Urinary bladder (tissue), 4 donors: Measurements from ENCODE around the gene C11orf68. TPM values are rescaled to one million over a fixed set of nuclear protein-coding genes. Genes with fewer than 3 reads are reported as not detected.

Experiments used
- DNase-seq: peaks from one replicate; pipeline ENCODE4 v3.0.0-alpha.2; 2015; ENCODE audit errors: extremely low spot score
- H3K27ac ChIP-seq: one replicate; pipeline ENCODE4 v1.5.1; 2013; ENCODE audit warnings: low read depth, mild to moderate bottlenecking, moderate library complexity
- H3K36me3 ChIP-seq: one replicate; pipeline ENCODE4 v1.6.1; 2013; ENCODE audit warnings: mild to moderate bottlenecking, moderate library complexity; ENCODE audit not compliant: insufficient read depth
- H3K4me1 ChIP-seq: one replicate; pipeline ENCODE4 v1.6.1; 2013; ENCODE audit warnings: mild to moderate bottlenecking, moderate library complexity; ENCODE audit not compliant: insufficient read depth
- H3K4me3 ChIP-seq: one replicate; pipeline ENCODE4 v1.5.1; 2013; ENCODE audit warnings: low read depth, low read length
- WGBS: extraction: QIAGEN DNeasy Blood & Tissue Kit; methylation state at CpG from one replicate; pipeline ENCODE4 v1.1.7; 2013; 5-methylcytosine and 5-hydroxymethylcytosine counted together
- polyA plus RNA-seq: library from polyadenylated mRNA; stranded (reverse); fragments of 200-250 nt; gene quantifications from one replicate; pipeline ENCODE4 v1.2.3, GENCODE V29; 2013
- total RNA-seq: library from RNA; depleted of rRNA; stranded (reverse); fragments of >200 nt; gene quantifications from one replicate; pipeline ENCODE4 v1.2.3, GENCODE V29; 2014
- donor health status: healthy with polysubstance abuse.
- donor health status: healthy.

Gene C11orf68
- total and polyA plus RNA-seq, 2 donors: 11.8 to 65.9 TPM

DNA sequence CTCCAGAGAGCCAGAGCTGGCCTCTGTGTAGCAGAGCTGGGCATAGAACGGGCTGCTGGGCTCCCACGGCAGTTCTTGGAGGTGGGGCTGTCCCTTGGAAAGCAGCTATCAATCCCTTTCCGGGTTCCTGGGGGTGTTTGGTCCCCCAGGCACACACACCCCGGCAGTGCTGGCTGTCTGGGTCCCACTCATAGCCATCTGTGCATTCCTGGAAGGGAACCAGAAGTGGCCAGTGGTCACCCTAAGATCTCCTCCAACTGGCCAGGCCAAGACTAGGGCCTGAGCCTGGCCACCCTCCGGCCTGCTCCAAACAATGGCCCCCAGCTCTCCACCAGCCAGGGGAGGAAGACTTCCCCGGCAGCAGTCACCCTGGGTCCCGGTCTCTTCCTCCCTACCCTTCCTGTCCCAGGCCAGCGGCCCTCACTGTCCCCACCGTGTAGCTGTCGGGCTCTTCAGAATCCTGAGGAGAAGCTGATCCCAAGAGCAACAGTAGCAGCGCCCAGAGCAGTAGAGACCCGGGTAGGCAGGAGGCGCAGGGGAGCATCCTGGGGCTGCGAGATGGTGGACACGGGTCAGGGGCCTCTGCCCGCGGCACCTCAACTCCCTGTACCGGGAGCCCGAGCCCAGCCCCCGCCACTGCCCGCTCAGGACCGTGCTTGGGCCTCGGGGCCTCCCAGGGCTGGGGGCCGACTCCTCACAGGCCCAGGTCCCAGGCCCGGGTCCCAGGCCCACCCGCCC, 46.9 kb downstream of the C11orf68 start:
- Histone ChIP-seq H3K36me3 (no peaks in the 10 kb centered on the region), H3K4me1 (peaks cover 4% of the 10 kb centered on the region), H3K27ac (peak overlapping the region; percentile 84), H3K4me3 (peak overlapping the region; percentile 61)
- no peak for DNase-seq
- whole genome bisulfite sequencing: 19% methylated on average over 26 of the region's 26 CpGs

DNA sequence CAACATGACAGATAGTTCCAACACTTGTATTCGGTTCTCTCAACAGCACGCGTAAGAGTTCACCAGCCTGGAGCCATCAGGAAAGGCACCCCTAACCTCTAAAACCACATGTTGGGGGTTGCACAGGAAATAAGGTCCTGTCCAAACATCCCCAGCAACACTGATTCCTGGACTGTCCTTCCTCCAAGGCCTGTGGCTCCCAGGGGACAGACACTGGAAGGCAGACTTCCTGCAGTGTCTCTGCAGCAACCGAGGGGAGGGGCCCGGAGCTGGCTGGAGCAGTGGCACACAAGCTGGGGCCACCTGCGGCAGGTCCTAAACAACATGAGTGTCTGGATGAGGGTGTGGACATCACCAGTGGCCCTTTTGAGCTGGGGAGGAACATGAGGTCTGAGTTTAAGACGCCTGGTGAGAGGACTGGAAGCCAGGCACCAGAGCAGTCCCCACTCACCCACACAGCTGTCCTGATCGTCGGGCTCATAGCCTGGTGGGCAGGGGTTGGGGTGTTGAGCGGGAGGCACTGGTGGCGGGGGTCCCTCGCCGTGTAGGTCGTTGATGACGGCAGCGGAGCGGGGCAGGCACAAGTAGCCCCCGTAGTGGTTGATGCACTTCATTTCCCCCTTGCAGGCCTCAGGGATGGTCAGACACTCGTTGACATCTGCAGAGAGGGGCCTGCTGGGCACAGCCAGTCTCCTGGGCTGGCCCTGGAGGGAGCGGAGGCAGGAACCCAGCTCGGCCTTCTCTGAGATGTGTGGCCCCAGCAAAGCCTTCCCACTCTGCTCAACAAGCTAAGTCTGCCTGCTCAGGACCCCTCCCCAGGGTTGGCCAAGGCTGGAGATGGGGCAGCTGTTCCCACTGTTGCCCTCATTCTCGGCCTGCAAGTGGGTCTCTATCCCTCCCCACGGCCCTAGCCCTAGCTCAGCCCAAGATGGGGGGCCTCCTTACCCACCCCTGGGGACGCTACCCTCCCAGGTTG, 47.9 kb downstream of the C11orf68 start:
- Histone ChIP-seq H3K27ac (no peak overlapping the region), H3K4me1 (peaks cover 4% of the 10 kb centered on the region), H3K4me3 (no peak overlapping the region), H3K36me3 (no peaks in the 10 kb centered on the region)
- WGBS: 66% methylated on average over 24 of the region's 24 CpGs
- DNase-seq: no peak

- peaks cover 4% of the 10 kb centered on the region for H3K4me1 ChIP-seq
- WGBS: 82% methylated on average over 11 of the region's 11 CpGs
- H3K27ac ChIP-seq: no peak overlapping the region
- H3K36me3 ChIP-seq: no peaks in the 10 kb centered on the region
- DNase-seq: no peak
- H3K4me3 ChIP-seq: no peak overlapping the region
Measured at GRCh38 chr11:65870307-65870658, 48.6 kb downstream of the C11orf68 start.

- H3K4me3 ChIP-seq: no peak overlapping the region
- no peak overlapping the region for H3K27ac ChIP-seq
- peaks cover 4% of the 10 kb centered on the region for H3K4me1 ChIP-seq
- WGBS: 86% methylated on average over 24 of the region's 24 CpGs
- DNase-seq: no peak
- no peaks in the 10 kb centered on the region for H3K36me3 ChIP-seq
Measured at GRCh38 chr11:65869643-65870306, 49.1 kb downstream of the C11orf68 start.

DNA sequence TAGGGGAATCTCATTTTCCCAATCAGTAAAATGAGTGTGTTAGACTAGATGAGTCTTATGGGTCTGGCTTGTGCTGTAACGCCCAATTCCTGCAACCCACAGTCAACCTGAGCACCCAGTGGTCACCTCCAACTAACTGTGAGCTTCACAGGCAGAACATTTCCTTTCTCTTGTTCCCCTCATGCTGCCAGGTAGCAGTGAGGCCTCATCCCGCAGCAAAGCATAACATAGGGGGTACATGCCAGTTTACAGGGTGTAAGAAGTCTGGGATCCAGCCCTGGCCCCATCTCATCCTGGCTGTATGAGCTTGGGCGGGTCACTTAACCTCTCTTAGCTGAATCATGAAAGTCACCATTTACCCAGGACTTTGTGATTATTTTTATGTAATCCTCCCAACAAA, 50.0 kb downstream of the C11orf68 start:
- WGBS: 96% methylated on average over 3 of the region's 3 CpGs
- Histone ChIP-seq H3K36me3 (no peaks in the 10 kb centered on the region), H3K27ac (no peak overlapping the region), H3K4me1 (peaks cover 4% of the 10 kb centered on the region), H3K4me3 (no peak overlapping the region)
- DNase-seq: no peak

DNA sequence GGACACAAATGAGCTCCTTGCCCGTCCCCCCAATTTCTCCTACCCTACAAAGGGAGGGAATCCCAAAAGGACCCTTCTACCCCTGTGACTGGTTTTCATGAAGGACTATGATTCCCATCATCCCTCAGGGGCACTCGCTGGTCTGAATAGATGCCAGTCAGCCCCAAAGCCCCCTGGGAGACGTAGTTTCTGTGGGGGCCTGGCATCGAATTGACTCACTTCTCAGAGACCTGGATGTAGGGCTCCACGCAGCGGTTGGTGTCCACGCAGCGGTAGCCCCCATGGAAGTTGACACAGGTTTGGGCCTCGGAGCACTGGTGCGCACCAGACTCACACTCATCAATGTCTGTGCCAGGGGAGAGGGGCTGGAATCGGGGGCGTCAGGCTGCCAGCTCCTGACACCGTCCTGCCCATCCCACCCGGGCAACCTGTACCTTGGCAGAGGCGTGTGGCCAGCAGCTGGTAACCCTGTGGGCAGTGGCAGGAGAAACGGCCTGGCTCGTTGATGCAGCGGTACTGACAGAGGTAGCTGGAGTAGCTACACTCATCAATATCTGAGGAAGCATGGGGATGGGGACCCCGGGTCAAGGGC, 50.7 kb downstream of the C11orf68 start:
- Histone ChIP-seq H3K36me3 (no peaks in the 10 kb centered on the region), H3K27ac (no peak overlapping the region), H3K4me3 (no peak overlapping the region), H3K4me1 (peaks cover 4% of the 10 kb centered on the region)
- DNase-seq: no peak
- WGBS: 82% methylated on average over 19 of the region's 19 CpGs

DNA sequence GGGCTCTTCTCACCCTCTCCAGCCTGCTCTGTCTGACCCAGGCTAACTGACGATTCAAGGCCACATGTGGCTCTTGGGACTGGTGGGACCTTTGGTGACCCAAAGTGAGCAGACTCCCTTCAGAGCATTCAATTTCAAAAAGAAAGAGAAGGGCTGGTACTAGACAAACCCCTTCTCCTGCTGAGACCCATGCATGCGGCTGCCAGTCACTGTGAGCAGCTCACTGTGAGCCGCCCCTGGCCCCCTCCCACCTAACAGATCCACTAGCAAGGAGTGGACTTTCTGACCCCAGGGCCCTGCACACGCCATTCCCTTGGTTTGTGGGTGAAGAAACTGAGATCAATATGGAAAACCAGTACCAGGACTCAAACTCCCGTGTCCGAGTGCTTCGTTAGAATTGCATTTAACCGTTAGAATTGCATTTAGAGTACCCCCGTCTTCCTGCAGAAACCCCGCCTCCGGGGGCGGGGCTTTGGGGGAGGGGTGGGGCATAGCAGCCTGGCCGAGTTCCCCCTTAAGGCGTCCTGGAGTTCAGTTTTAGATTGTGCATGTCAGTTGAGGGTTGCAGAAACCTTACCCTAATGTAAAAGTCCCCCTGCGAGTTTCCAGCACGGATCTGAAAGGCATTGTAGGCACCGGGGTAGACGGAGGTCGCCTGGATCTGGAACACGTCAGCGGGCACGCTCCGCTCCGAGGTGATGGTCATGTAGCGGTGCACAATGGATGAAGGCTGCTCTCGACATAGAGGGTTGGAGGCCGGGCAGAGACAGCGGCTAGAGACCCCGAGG, 51.4 kb downstream of the C11orf68 start:
- DNase-seq: no peak
- Histone ChIP-seq H3K4me3 (no peak overlapping the region), H3K36me3 (no peaks in the 10 kb centered on the region), H3K4me1 (peaks cover 3% of the 10 kb centered on the region), H3K27ac (no peak overlapping the region)
- 53% methylated on average over 29 of the region's 29 CpGs for WGBS

Other genes with a start within 250 kb of the C11orf68 start
- 28.4 TPM for gene KAT5, start 206.8 kb downstream of the C11orf68 start, total RNA-seq
- gene KAT5, start 206.8 kb downstream of the C11orf68 start, polyA plus RNA-seq: 95.6 TPM
- 11.9 TPM for gene RNASEH2C, start 198.3 kb downstream of the C11orf68 start, total RNA-seq
- 102 TPM for gene RNASEH2C, start 198.3 kb downstream of the C11orf68 start, polyA plus RNA-seq
- 3.0 TPM for gene AP5B1, start 138.1 kb downstream of the C11orf68 start, total RNA-seq
- 14.7 TPM for gene AP5B1, start 138.1 kb downstream of the C11orf68 start, polyA plus RNA-seq
- gene OVOL1, start 132.0 kb downstream of the C11orf68 start, total RNA-seq: 4.7 TPM
- 5.1 TPM for gene OVOL1, start 132.0 kb downstream of the C11orf68 start, polyA plus RNA-seq
- 0.85 TPM for gene SNX32, start 85.1 kb downstream of the C11orf68 start, total RNA-seq
- gene SNX32, start 85.1 kb downstream of the C11orf68 start, polyA plus RNA-seq: 2.0 TPM
- gene CFL1, start 60.9 kb downstream of the C11orf68 start, total RNA-seq: 231 TPM
- 728 TPM for gene CFL1, start 60.9 kb downstream of the C11orf68 start, polyA plus RNA-seq
- 38.2 TPM for gene MUS81, start 58.6 kb downstream of the C11orf68 start, total RNA-seq
- gene MUS81, start 58.6 kb downstream of the C11orf68 start, polyA plus RNA-seq: 65.4 TPM
- gene EFEMP2, start 46.3 kb downstream of the C11orf68 start, total RNA-seq: 43.3 TPM
- 120 TPM for gene EFEMP2, start 46.3 kb downstream of the C11orf68 start, polyA plus RNA-seq
- gene CTSW, start 39.2 kb downstream of the C11orf68 start, total RNA-seq: 2.7 TPM
- 0.98 TPM for gene CTSW, start 39.2 kb downstream of the C11orf68 start, polyA plus RNA-seq
- gene FIBP, start 30.6 kb downstream of the C11orf68 start, total RNA-seq: 60.7 TPM
- 64.0 TPM for gene FIBP, start 30.6 kb downstream of the C11orf68 start, polyA plus RNA-seq
- gene CCDC85B, start 28.4 kb downstream of the C11orf68 start, total RNA-seq: 6.9 TPM
- gene CCDC85B, start 28.4 kb downstream of the C11orf68 start, polyA plus RNA-seq: 84.1 TPM
- gene FOSL1, start 18.7 kb downstream of the C11orf68 start, total RNA-seq: not detected
- 7.5 TPM for gene FOSL1, start 18.7 kb downstream of the C11orf68 start, polyA plus RNA-seq
- gene DRAP1, start 364 bp upstream of the C11orf68 start, total RNA-seq: 36.7 TPM
- 111 TPM for gene DRAP1, start 364 bp upstream of the C11orf68 start, polyA plus RNA-seq
- not detected for gene TSGA10IP, start 26.4 kb upstream of the C11orf68 start, total RNA-seq
- gene TSGA10IP, start 26.4 kb upstream of the C11orf68 start, polyA plus RNA-seq: 0.09 TPM
- 18.9 TPM for gene SART1, start 42.7 kb upstream of the C11orf68 start, total RNA-seq
- 47.2 TPM for gene SART1, start 42.7 kb upstream of the C11orf68 start, polyA plus RNA-seq
- gene EIF1AD, start 83.1 kb upstream of the C11orf68 start, total RNA-seq: 15.6 TPM
- gene EIF1AD, start 83.1 kb upstream of the C11orf68 start, polyA plus RNA-seq: 26.3 TPM
- gene BANF1, start 83.4 kb upstream of the C11orf68 start, total RNA-seq: 8.6 TPM
- 181 TPM for gene BANF1, start 83.4 kb upstream of the C11orf68 start, polyA plus RNA-seq
- gene CST6, start 92.9 kb upstream of the C11orf68 start, total RNA-seq: 0.58 TPM
- gene CST6, start 92.9 kb upstream of the C11orf68 start, polyA plus RNA-seq: 0.37 TPM
- gene CATSPER1, start 107.4 kb upstream of the C11orf68 start, total RNA-seq: not detected
- 0.35 TPM for gene CATSPER1, start 107.4 kb upstream of the C11orf68 start, polyA plus RNA-seq
- 0.42 TPM for gene GAL3ST3, start 130.1 kb upstream of the C11orf68 start, total RNA-seq
- gene GAL3ST3, start 130.1 kb upstream of the C11orf68 start, polyA plus RNA-seq: not detected
- gene SF3B2, start 133.3 kb upstream of the C11orf68 start, total RNA-seq: 77.2 TPM
- gene SF3B2, start 133.3 kb upstream of the C11orf68 start, polyA plus RNA-seq: 142 TPM
- 42.3 TPM for gene PACS1, start 151.2 kb upstream of the C11orf68 start, total RNA-seq
- gene PACS1, start 151.2 kb upstream of the C11orf68 start, polyA plus RNA-seq: 41.3 TPM